ENCODE measurements around the gene RPS6KA2. TPM values are rescaled to one million over a fixed set of nuclear protein-coding genes. Genes with fewer than 3 reads are reported as not detected.

RPS6KA2 gene
- total RNA-seq, 2 donors from 2014 or later = 28.1 to 28.5 TPM

DNA sequence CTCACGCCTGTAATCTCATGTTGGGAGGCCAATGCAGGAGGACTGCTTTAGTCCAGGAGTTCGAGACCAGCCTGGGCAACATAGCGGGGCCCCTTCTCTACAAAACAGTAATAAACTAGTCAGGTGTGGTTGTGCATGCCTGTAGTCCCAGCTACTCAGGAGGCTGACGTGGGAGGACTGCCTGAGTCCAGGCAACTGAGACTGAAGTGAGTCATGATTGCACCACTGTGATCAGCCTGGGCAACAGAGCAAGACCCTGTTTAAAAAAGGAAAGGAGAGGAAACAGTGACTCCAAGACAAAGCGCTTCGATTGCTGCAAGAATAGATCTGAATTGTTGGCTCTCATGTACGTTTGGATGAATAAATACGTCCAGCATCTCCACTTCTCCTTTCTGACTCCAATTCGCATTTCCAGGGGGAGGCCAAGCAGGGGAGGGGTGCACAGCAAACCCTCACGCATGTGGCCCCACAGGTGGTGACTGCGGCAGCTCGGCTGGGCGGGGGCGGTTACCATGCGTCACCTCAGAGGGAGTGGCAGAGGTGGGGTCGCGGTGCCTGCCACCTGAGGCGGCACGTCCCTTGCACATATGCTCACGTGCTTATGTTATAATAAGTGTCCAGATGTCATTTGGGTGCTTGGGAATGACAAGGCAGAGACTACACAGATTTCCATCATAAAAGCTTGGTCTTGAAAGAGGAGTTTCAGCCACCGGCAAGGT lies 149.2 kb downstream of the RPS6KA2 start:
- ATAC-seq (replicated peaks in 1 of 2) = no peak
- no peak for DNase-seq
- Mint-ChIP-seq H3K4me3 (no peak overlapping the region), H3K9me3 (no peaks in the 10 kb centered on the region), H3K4me1 (ENCODE audit: low read depth) (no peaks in the 10 kb centered on the region), H3K27me3 (ENCODE audit: low read depth) (no peaks in the 10 kb centered on the region), H3K36me3 (ENCODE audit: insufficient read depth in 2 of 2) (no peaks in the 10 kb centered on the region), H3K27ac (no peak overlapping the region)

DNA sequence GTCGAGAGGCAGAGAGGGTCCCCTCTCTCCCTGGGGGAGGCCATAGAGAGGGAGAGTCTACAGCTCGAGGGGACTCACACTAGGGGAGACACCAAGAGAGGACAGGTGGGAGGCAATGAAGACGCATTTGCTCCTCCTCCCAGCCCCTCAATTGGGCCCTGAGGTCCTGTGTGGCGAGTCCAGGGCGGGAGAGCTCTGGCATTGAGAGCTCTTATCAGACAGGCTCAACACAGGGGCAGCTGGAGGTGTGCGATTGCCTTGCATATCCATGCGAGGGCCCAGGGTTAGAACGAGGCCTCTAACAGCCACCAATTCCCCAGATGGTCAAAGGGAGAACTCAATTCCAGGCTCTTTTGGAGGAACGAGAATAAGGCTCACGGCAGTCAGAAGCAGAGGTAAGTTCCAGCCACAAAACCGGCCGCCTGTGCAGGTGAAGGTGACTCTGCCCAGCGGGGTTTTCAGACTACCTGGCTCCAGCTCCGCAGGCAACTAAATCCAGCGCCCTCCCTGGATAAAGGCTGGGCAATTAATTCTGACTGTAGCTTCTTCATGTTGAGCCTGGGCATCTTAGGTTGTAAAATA lies 150.3 kb downstream of the RPS6KA2 start:
- Mint-ChIP-seq H3K27ac (no peak overlapping the region), H3K36me3 (ENCODE audit: insufficient read depth in 2 of 2) (no peaks in the 10 kb centered on the region), H3K27me3 (ENCODE audit: low read depth) (no peaks in the 10 kb centered on the region), H3K9me3 (no peaks in the 10 kb centered on the region), H3K4me1 (ENCODE audit: low read depth) (no peaks in the 10 kb centered on the region), H3K4me3 (no peak overlapping the region)
- DNase-seq (no peak), ATAC-seq (replicated peaks in 1 of 2) (no peak)

DNA sequence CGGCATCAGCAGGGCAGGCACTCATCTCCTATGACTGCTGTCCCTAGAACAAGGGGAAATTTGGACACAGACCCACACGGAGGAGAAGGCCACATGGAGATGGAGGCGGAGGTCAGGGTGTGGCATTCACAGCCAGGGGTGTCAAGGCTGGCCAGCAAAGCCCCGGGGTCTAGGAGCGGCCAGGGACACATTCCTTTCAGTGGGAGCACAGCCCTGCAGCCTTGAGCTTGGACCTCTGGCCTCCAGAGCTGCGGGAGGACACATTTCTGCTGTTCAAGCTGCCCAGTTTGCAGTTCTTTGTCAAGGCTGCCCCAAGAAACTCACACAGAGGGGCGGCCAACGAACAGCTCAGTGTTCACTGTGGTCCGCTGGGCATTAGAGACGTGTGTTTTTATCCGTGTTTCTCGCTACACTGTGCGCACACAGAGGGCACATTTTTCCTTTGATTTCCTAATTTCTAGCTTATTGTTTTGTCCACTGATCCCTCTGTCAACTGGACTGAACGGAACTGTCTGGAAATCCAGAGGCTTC lies 150.9 kb downstream of the RPS6KA2 start:
- Mint-ChIP-seq H3K27me3 (ENCODE audit: low read depth) (no peaks in the 10 kb centered on the region), H3K9me3 (no peaks in the 10 kb centered on the region), H3K4me1 (ENCODE audit: low read depth) (no peaks in the 10 kb centered on the region), H3K4me3 (no peak overlapping the region), H3K36me3 (ENCODE audit: insufficient read depth in 2 of 2) (no peaks in the 10 kb centered on the region), H3K27ac (no peak overlapping the region)
- ATAC-seq (replicated peaks in 1 of 2) = no peak
- DNase-seq = no peak

DNA sequence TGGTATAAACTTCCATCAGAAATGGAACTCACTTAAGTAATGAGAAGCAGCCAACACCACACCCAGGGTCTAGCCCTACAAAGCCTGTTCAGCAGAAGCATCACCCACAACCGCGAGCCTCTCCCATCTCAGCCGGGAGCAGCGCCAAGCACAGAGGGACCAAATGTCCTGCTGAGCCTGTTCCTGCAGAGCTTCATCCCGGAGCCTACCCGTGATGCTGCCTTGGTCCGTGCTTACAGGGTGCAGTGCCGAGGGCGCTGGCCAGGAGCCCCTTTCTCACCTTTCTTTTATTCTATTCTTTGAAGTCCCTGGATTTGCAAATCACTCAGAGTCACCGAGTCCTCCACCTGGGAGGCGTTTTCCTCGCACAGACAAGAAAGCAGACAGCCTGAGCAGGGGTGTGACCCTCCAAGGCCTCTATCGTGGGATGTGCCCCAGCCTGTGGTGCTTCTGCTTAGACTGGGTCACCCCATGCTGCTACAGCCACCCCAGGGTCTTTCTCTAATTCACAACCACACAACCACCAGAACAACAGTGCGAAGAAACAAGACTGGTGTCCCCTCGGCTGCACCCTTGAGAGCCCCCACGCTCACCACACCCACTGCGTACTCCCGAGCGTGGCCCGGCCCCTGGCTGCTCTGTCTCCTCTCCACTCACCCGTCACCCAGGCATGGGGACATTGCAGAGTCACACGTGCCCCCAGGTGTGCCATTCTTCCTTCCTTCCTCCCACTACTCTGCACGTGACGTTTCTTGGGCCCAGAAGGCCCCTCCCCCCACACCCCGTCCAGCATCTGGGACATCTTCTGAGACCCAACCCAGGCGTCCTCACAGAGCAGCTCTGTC lies 152.1 kb downstream of the RPS6KA2 start:
- Mint-ChIP-seq H3K4me1 (ENCODE audit: low read depth) (no peaks in the 10 kb centered on the region), H3K36me3 (ENCODE audit: insufficient read depth in 2 of 2) (no peaks in the 10 kb centered on the region), H3K4me3 (no peak overlapping the region), H3K27me3 (ENCODE audit: low read depth) (no peaks in the 10 kb centered on the region), H3K27ac (no peak overlapping the region), H3K9me3 (no peaks in the 10 kb centered on the region)
- ATAC-seq (replicated peaks in 1 of 2) (no peak), DNase-seq (no peak)

DNA sequence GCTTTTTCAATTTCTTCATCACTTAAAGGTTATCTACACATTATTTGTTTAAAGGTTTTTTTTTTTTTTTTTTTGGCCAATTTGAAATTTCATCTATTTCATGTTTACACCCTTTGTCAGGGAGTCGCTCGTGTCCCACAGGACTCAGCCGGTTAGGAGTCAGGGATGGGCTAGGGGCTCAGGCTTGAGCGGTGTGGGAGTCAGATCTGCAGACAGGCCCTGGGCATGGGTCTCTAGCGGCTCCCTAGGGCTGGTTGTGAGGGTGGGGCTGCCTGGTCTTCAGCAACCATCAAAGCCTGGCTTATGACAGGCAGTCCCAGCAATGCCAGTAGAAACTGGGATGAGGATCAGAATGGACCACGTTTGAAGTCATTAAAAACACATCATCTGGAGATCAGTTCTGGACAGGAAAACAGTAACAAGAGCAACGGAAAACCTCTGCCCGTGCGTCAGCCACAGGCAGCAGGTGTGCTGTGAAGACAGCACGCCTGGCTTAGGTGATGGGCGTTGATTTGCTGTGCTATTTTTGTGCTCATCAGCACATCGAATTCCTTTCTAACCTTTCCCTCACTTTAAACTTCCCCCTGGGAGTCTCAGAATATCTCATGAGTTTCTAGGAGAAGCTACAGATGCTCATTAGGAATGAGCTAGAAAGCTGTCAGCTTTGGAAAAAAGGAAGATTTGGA lies 153.0 kb downstream of the RPS6KA2 start:
- Mint-ChIP-seq H3K36me3 (ENCODE audit: insufficient read depth in 2 of 2) (no peaks in the 10 kb centered on the region), H3K4me1 (ENCODE audit: low read depth) (no peaks in the 10 kb centered on the region), H3K9me3 (no peaks in the 10 kb centered on the region), H3K4me3 (no peak overlapping the region), H3K27me3 (ENCODE audit: low read depth) (no peaks in the 10 kb centered on the region), H3K27ac (no peak overlapping the region)
- DNase-seq = no peak
- ATAC-seq (replicated peaks in 1 of 2) = no peak

DNA sequence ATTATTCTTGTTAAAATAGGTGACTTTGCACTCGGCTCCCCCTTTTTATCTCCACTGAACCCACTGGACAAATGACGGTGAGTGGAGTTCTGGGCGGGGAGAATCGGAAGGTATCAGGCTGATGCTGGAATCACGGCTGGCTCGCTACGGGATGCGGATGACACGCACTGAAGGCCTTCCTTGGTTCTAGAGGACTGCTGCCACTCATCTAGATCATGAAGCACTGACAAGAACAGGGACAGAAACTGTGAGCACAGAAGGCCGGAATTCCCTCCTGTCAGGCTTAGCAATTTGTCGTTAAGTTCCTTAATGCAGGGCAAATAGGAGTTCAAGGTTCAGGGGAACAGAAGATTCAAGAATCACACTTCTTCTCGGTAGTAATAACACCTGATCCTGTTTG lies 154.4 kb downstream of the RPS6KA2 start:
- no peak for DNase-seq
- no peak for ATAC-seq (replicated peaks in 1 of 2)
- Mint-ChIP-seq H3K27ac (no peak overlapping the region), H3K4me1 (ENCODE audit: low read depth) (no peaks in the 10 kb centered on the region), H3K9me3 (no peaks in the 10 kb centered on the region), H3K36me3 (ENCODE audit: insufficient read depth in 2 of 2) (no peaks in the 10 kb centered on the region), H3K27me3 (ENCODE audit: low read depth) (no peaks in the 10 kb centered on the region), H3K4me3 (no peak overlapping the region)

DNA sequence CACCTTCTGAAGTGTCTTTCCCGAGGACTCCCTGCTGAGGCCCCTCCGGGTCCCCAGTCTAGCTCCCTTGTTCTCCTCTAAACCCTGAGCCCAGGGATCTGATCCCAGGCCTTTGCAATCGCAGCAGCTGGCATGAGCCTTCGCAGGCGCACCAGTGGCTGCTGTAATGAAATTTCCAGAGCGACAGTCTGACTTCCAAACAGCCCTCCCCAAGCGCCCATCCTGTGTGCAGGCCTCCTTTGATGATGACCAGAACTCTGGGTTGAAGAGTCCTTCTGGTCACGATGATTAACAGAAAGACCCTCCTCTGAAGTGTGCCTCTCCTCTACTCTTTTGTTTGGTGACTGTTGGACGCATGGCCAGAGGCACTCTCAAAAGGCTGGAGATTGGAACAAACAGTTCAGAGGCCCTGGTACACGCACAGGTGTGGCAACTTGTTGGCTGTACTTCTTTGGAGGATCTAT lies 155.2 kb downstream of the RPS6KA2 start:
- Mint-ChIP-seq H3K27ac (no peak overlapping the region), H3K36me3 (ENCODE audit: insufficient read depth in 2 of 2) (peaks cover 0 to 2% of the 10 kb centered on the region in 2 donors), H3K27me3 (ENCODE audit: low read depth) (no peaks in the 10 kb centered on the region), H3K9me3 (peaks cover 0 to 2% of the 10 kb centered on the region in 2 donors), H3K4me1 (ENCODE audit: low read depth) (no peaks in the 10 kb centered on the region), H3K4me3 (no peak overlapping the region)
- DNase-seq = no peak
- no peak for ATAC-seq (replicated peaks in 1 of 2)

DNA sequence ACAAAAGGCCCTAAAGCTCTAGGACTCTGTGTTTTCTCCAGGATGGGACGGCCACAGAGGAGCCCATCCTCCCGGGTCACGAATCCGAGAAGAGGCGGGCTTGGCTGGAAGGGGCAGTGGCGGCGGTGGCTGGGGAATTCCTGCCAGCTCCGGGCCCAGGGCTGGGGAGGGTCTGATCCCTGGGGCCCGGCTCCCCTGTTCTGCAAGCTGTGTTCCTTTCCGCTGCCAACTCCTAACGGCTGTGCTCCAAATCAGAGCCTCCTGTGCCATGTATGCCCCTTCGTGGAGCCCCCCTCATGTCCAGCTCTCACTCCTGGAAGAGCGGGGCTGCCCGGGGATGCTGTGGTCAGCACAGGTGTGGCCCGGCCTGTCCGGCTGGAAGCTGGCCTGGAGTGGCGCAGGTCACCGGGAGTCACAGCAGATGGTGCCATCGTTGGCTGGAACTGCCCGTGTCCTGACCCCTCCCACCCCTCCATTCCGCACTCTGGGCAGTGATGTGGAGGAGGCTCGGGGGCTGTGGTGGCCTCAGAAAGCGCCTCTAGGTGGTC lies 156.1 kb downstream of the RPS6KA2 start:
- no peaks in the 10 kb centered on the region for H3K27me3 Mint-ChIP-seq (ENCODE audit: low read depth)
- no peak overlapping the region for H3K27ac Mint-ChIP-seq
- no peak for ATAC-seq (replicated peaks in 1 of 2)
- H3K4me3 Mint-ChIP-seq = no peak overlapping the region
- H3K9me3 Mint-ChIP-seq = peaks cover 0 to 3% of the 10 kb centered on the region in 2 donors
- no peaks in the 10 kb centered on the region for H3K4me1 Mint-ChIP-seq (ENCODE audit: low read depth)
- H3K36me3 Mint-ChIP-seq (ENCODE audit: insufficient read depth in 2 of 2) = peaks cover 0 to 2% of the 10 kb centered on the region in 2 donors
- no peak for DNase-seq

DNA sequence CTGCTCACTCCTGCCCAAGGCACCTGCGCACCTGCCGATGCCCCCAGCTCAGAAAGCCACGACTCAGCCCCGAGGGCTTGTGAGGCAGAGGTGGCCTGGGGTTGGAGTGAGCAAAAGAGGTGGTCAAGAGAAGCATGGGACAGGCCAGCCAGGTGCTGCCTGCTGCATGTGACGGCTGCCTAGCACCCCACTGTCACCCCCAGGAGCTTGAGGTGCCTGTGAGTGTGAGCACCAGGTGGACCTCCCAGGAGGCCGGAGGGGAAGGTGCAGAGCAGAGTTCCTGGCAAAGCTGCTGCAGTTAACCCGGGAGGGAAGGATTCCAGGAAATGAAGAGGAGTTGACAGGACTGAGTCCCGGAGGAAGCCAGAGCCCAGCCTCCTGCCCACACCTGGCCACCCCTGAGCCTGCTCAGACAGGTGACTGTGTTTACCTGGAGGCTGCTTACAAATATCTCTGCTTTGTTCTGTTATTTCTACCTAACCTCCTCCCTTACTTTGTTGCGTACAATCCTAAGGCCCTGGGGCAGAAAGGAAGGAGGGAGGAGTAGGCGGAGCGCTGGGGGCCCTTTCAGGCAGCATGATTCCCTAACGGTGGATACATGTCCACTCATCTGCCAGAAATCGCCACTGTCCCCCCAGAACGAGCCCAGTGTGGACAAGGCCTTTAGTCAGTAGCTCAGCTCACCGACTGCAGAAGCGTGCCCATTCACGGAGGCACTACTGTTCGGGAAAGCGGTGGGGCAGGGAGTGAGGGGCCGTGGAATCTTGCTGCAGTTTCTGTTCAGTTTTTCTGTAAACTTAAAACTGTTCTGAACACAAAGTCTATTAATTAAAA lies 156.8 kb downstream of the RPS6KA2 start:
- Mint-ChIP-seq H3K27ac (no peak overlapping the region), H3K9me3 (peaks cover 0 to 3% of the 10 kb centered on the region in 2 donors), H3K4me3 (no peak overlapping the region), H3K27me3 (ENCODE audit: low read depth) (no peaks in the 10 kb centered on the region), H3K36me3 (ENCODE audit: insufficient read depth in 2 of 2) (peaks cover 0 to 2% of the 10 kb centered on the region in 2 donors), H3K4me1 (ENCODE audit: low read depth) (no peaks in the 10 kb centered on the region)
- ATAC-seq (replicated peaks in 1 of 2) (no peak), DNase-seq (no peak)

DNA sequence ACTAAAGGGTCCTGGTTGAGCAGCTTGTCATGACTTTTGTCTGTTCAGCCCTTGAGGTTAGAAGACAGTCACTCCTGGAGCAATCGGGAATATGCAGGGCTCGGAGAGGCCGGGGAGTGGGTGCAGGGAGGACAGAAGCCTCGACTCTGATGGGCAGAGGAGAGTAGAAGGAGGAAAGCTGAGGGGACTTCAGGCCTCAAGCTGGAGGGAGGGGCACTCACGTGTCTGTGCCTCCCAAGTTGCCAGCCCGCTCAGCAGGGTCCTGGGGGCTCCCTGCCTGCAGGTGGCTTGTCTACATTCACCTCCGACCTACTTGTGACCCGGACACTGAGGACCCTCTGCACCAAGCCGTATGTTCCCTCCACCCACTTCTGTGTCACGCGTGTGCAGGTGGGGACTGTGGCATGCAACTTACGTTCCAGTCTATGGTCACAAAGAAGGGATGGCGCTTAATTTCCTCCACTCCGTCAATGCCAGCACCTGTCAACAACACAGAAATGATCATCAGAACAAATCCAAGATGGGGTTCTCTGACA lies 157.6 kb downstream of the RPS6KA2 start:
- no peak overlapping the region for H3K4me3 Mint-ChIP-seq
- ATAC-seq (replicated peaks in 1 of 2) (no peak), DNase-seq (no peak)
- H3K4me1 Mint-ChIP-seq (ENCODE audit: low read depth) = no peaks in the 10 kb centered on the region
- H3K36me3 Mint-ChIP-seq (ENCODE audit: insufficient read depth in 2 of 2) = peaks cover 0 to 2% of the 10 kb centered on the region in 2 donors
- no peak overlapping the region for H3K27ac Mint-ChIP-seq
- no peaks in the 10 kb centered on the region for H3K27me3 Mint-ChIP-seq (ENCODE audit: low read depth)
- peaks cover 0 to 3% of the 10 kb centered on the region in 2 donors for H3K9me3 Mint-ChIP-seq

DNA sequence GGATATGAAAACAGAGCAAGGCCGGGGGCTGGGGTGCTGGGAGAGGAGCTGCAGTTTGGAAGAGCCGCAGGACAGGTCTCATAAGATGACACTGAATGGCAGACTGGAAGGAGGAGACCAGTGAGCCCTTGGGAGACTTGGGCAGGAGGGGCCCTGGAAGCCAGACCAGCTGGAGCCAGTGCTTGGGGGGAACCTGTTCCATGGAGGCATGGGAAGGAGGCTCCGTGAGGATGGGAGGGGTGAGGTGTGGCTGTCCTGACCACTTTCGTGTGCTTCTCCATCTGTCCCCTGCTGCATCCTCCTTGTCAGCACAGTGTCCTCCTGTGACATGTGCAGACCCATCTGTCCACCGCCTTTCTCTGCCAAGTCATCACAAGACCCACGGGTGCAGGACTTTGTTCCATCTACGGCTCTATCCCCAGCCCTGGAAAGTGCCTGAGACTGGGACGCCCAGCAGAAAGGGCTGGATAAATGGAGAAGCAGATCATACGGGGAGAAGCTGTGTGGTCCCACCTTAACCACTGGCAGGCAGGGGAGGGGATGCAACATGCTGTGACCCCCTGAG lies 159.5 kb downstream of the RPS6KA2 start:
- H3K36me3 Mint-ChIP-seq (ENCODE audit: insufficient read depth in 2 of 2) = peaks cover 0 to 2% of the 10 kb centered on the region in 2 donors
- DNase-seq = no peak

More for the DNA sequence above, 159.5 kb downstream of the RPS6KA2 start:
- no peak for ATAC-seq (replicated peaks in 1 of 2)
- no peaks in the 10 kb centered on the region for H3K4me1 Mint-ChIP-seq (ENCODE audit: low read depth)
- H3K9me3 Mint-ChIP-seq = peaks cover 0 to 3% of the 10 kb centered on the region in 2 donors
- H3K27ac Mint-ChIP-seq = no peak overlapping the region
- H3K4me3 Mint-ChIP-seq = no peak overlapping the region
- H3K27me3 Mint-ChIP-seq (ENCODE audit: low read depth) = no peaks in the 10 kb centered on the region

All from activated T-cell treated with anti-CD3 and anti-CD28 coated beads, Interleukin-2, amount 50 U/mL, for 72 hours (primary cell).